ENCODE data around the gene NNMT.

The NNMT gene

GRCh38 chr11:114353443-114353842 is 57.2 kb downstream of the NNMT start:
- DNase-seq: no peak

GRCh38 chr11:114354076-114354475 is 57.9 kb downstream of the NNMT start:
- no peak for DNase-seq

- peak; percentile 28 for DNase-seq
Observed at GRCh38 chr11:114358716-114359115, 62.5 kb downstream of the NNMT start.

GRCh38 chr11:114359342-114359741 is 63.1 kb downstream of the NNMT start:
- DNase-seq: no peak

- no peak for DNase-seq
Observed at GRCh38 chr11:114362326-114362725, 66.1 kb downstream of the NNMT start.

- DNase-seq: no peak
Observed at GRCh38 chr11:114362958-114363357, 66.8 kb downstream of the NNMT start.
